K562 (cell line): ENCODE data around the gene VPS45. TPM values are rescaled to one million over a fixed set of nuclear protein-coding genes. Genes with fewer than 3 reads are reported as not detected.
"Not testable (repeated sequence)": the region's sequence is repeated elsewhere in the genome, so short reads cannot be mapped to it uniquely, and the experiment has no call there.

ENCODE experiments used
- ATAC-seq: fragments of 200-7000 bp; cut with Tn5 transposase; 3 replicates; pipeline ENCODE4 v1.9.1; 2020; ENCODE audit warnings: moderate library complexity
- BruUV-seq: library from RNA; stranded (reverse); fragments of 400-500 nt; replicated peaks from 2 replicates; lab custom pipeline; 2021; lab: Mats Ljungman, UMichigan
- CTCF ChIA-PET: fragments of 300-600 bp; formaldehyde crosslinking; extraction: SDS; loops from one replicate; lab custom pipeline; 2021; ENCODE audit warnings: low intra/inter-chr PET ratio; lab: Yijun Ruan, JAX
- POLR2A ChIA-PET: fragments of 300-600, 350-650 bp; sonication (Branson Sonifier 250); formaldehyde crosslinking; extraction: SDS; loops from one replicate; lab custom pipeline; 2021; ENCODE audit warnings: antibody characterized with exemption, inconsistent platforms; lab: Yijun Ruan, JAX
- DNase-seq, 4 experiments: peaks; one replicate each; pipeline versions ENCODE4 v3.0.0 to v3.0.0-alpha.2; 2011 to 2018; ENCODE audit warnings: low spot score in 3 of 4, mixed read lengths in 3 of 4; ENCODE audit errors: extremely low read depth in 1 of 4
- FAIRE-seq: peaks from 2 replicates; lab custom pipeline; 2011; peaks lifted over from hg19 to GRCh38; lab: Jason Lieb, UNC
- H2AFZ ChIP-seq: 2 replicates; pipeline ENCODE4 v1.6.0; 2011; ENCODE audit warnings: low read depth, low read length, control low read depth, inconsistent platforms
- H3K27ac ChIP-seq: fragments of 200-600 bp; 3 replicates; pipeline ENCODE4 v1.8.0; 2011; ENCODE audit warnings: low read depth, mild to moderate bottlenecking, control low read depth, inconsistent platforms, low read length, moderate library complexity, mixed read lengths; ENCODE audit errors: extremely low read depth
- H3K27me3 ChIP-seq, 2 experiments: fragments of 300-600 bp in 1 of 2; 2 replicates in 1 of 2; 3 replicates in 1 of 2; pipeline versions ENCODE4 v1.6.0 to v1.8.0; 2011; ENCODE audit warnings: inconsistent platforms in 2 of 2, low read length in 2 of 2, mild to moderate bottlenecking in 1 of 2, mixed read lengths in 1 of 2, moderate library complexity in 1 of 2; ENCODE audit not compliant: control insufficient read depth in 2 of 2, insufficient read depth in 2 of 2
- H3K36me3 ChIP-seq: fragments of 300-600 bp; 3 replicates; pipeline ENCODE4 v1.8.0; 2011; ENCODE audit warnings: mild to moderate bottlenecking, low read length, inconsistent platforms; ENCODE audit not compliant: control insufficient read depth, insufficient read depth
- H3K4me1 ChIP-seq, 2 experiments: fragments of 200-600 bp in 1 of 2; replicated peaks in 1 of 2; 2 replicates in 1 of 2; 3 replicates in 1 of 2; pipeline versions ENCODE4 v1.5.1 to v1.8.0; 2011; ENCODE audit warnings: inconsistent platforms in 2 of 2, low read length in 2 of 2, mild to moderate bottlenecking in 1 of 2, mixed read lengths in 1 of 2, moderate library complexity in 1 of 2; ENCODE audit not compliant: control insufficient read depth in 2 of 2, insufficient read depth in 2 of 2
- H3K4me2 ChIP-seq: 2 replicates; pipeline ENCODE4 v1.6.1; 2011; ENCODE audit warnings: low read length, control low read depth, inconsistent platforms, mixed read lengths; ENCODE audit not compliant: insufficient read depth
- H3K4me3 ChIP-seq: fragments of 200-600 bp; sonication (generic), shearing (Covaris generic); 2 replicates; pipeline ENCODE4 v1.5.1; 2016; ENCODE audit warnings: control low read depth, inconsistent platforms
- H3K79me2 ChIP-seq: fragments of 200-600 bp; 3 replicates; pipeline ENCODE4 v1.8.0; 2011; ENCODE audit warnings: low read length, inconsistent platforms; ENCODE audit not compliant: control insufficient read depth, insufficient read depth
- H3K9ac ChIP-seq, 2 experiments: 2 replicates each; pipeline versions ENCODE4 v1.6.0 to v1.6.1; 2011; ENCODE audit warnings: low read depth in 2 of 2, low read length in 2 of 2, control low read depth in 1 of 2, inconsistent platforms in 1 of 2, mild to moderate bottlenecking in 1 of 2, mixed read lengths in 1 of 2; ENCODE audit not compliant: insufficient read depth in 1 of 2
- H3K9me1 ChIP-seq: one replicate; pipeline ENCODE4 v1.6.0; 2011; ENCODE audit warnings: inconsistent platforms, mild to moderate bottlenecking, low read length, moderate library complexity; ENCODE audit not compliant: control insufficient read depth, insufficient read depth
- H3K9me3 ChIP-seq: replicated peaks from 2 replicates; pipeline ENCODE4 v1.5.1; 2011; ENCODE audit warnings: low read depth, low read length, inconsistent platforms; ENCODE audit not compliant: control insufficient read depth, insufficient read depth
- H4K20me1 ChIP-seq: replicated peaks from 2 replicates; pipeline ENCODE4 v1.6.1; 2011; ENCODE audit warnings: low read length, inconsistent platforms, mixed read lengths; ENCODE audit not compliant: control insufficient read depth, insufficient read depth
- CEBPB ChIP-seq: fragments of 450-650 bp; IDR thresholded peaks from 2 replicates; pipeline ENCODE4 v1.6.1; 2016; ENCODE audit warnings: missing genetic modification characterization, missing compliant biosample characterization
- CEBPG ChIP-seq, 3 experiments: fragments of 200-800 bp in 1 of 3; sonication (Bioruptor generic) in 1 of 3; sonication (generic) in 1 of 3; formaldehyde crosslinking in 1 of 3; IDR thresholded peaks in 2 of 3; conservative IDR thresholded peaks in 1 of 3; 2 replicates each; pipeline versions ENCODE4 v1.6.1 to v1.8.0; 2016 to 2022; ENCODE audit warnings: missing compliant biosample characterization in 2 of 3, missing genetic modification characterization in 2 of 3, mild to moderate bottlenecking in 1 of 3, missing genetic modification reagents in 1 of 3
- GTF2E2 ChIP-seq: fragments of 200-800 bp; sonication (Bioruptor generic); IDR thresholded peaks from 2 replicates; pipeline ENCODE4 v1.6.1; 2016; ENCODE audit warnings: missing genetic modification characterization, missing compliant biosample characterization
- HSF4 ChIP-seq: fragments of 250-450 bp; sonication (Bioruptor Pico); IDR thresholded peaks from 2 replicates; pipeline ENCODE4 v2.1.2; 2022; ENCODE audit warnings: mild to moderate bottlenecking, moderate library complexity, borderline replicate concordance
- MTA3 ChIP-seq: fragments of 450-650 bp; formaldehyde crosslinking; IDR thresholded peaks from 2 replicates; pipeline ENCODE4 v1.6.1; 2017; ENCODE audit warnings: mild to moderate bottlenecking, borderline replicate concordance
- SUPT5H ChIP-seq: fragments of 450-650 bp; IDR thresholded peaks from 2 replicates; pipeline ENCODE4 v1.6.1; 2016
- ZKSCAN8 ChIP-seq: fragments of 200-800 bp; sonication (Bioruptor generic); IDR thresholded peaks from 2 replicates; pipeline ENCODE4 v1.6.1; 2016; ENCODE audit warnings: missing genetic modification characterization, missing compliant biosample characterization
- WGBS: fragments of 100-300 bp; shearing (Covaris generic); methylation state at CpG from one replicate; pipeline ENCODE4 v1.1.6; 2016; ENCODE audit warnings: low coverage, mixed read lengths; ENCODE audit not compliant: insufficient coverage; ENCODE audit errors: missing lambda C conversion rate; 5-methylcytosine and 5-hydroxymethylcytosine counted together
- in situ Hi-C: fragments of 300-500 bp; cut with MboI; formaldehyde crosslinking; loops from 4 replicates; pipeline ENCODE4 v1.15.0; 2018; ENCODE audit warnings: inconsistent platforms, mixed read lengths
- intact Hi-C: fragments of 100-400 bp; cut with micrococcal nuclease; formaldehyde crosslinking; loops from 2 replicates; pipeline ENCODE4 v1.14.2; 2022
- polyA plus RNA-seq, 8 experiments: library from polyadenylated mRNA; depleted of rRNA in 4 of 8; stranded (reverse) in 5 of 8; unstranded in 3 of 8; fragments of >200 nt; fragmentation: Nextera tagmentation in 2 of 8; fragmentation: Illumina TruSeq in 1 of 8; extraction: Ambion mirVana in 2 of 8; extraction: Trizol in 1 of 8; gene quantifications; 2 replicates each; pipeline versions ENCODE4 v1.2.1 to v1.2.3, GENCODE V29; 2011 to 2014; ENCODE audit warnings: inconsistent platforms in 1 of 8, missing spikeins in 1 of 8
- total RNA-seq, 7 experiments: library from RNA; depleted of rRNA in 6 of 7; stranded (reverse); fragments of >200 nt in 6 of 7; fragmentation: Illumina TruSeq in 2 of 7; extraction: Trizol in 2 of 7; gene quantifications; 2 replicates each; pipeline versions ENCODE4 v1.2.1 to v1.2.3, GENCODE V29; 2011 to 2021; ENCODE audit warnings: low replicate concordance in 1 of 7

Gene VPS45
- total and polyA plus RNA-seq, 9 of the 15 experiments (the other 6 are each of a cell fraction or from before 2014, with no cell fraction given): 17.9 to 48.2 (median 34.4) TPM

GRCh38 chr1:150051089-150051373 is 16.5 kb upstream of the VPS45 start:
- no peaks in the 10 kb centered on the region for H3K9me3 ChIP-seq
- POLR2A ChIA-PET: interaction anchor here (0.8 to 1.4 kb wide), 4 partner anchors 16 to 163 kb away, joined by 3 to 8 read pairs (median 4); a partner anchor contains a TSS
- TF ChIP-seq CEBPG (CRISPR knock-in tag; IDR thresholded peaks at IDR 0.05): no peak
- 0 out of 4 replicates have a peak, but pooled peaks of 1 of the 2 experiments have one; percentile 21 for TF ChIP-seq CEBPG (tag; conservative IDR thresholded peaks at IDR 0.05 in 1 of 2, IDR thresholded peaks at IDR 0.05 in 1 of 2)
- no peak for TF ChIP-seq GTF2E2 (tag)
- TF ChIP-seq SUPT5H: no peak
- 0 out of 2 replicates have a peak, but pooled peaks have one; percentile 24 for TF ChIP-seq CEBPB (tag)
- TF ChIP-seq MTA3: no peak
- TF ChIP-seq ZKSCAN8 (CRISPR knock-in tag): no peak
- no peak for TF ChIP-seq HSF4 (CRISPR knock-in tag)
- H3K4me2 ChIP-seq: no peak overlapping the region
- no peak overlapping the region for H3K27ac ChIP-seq
- FAIRE-seq: no peak
- in situ Hi-C loops: no loop called here
- no peaks in the 10 kb centered on the region for H3K36me3 ChIP-seq
- no peak overlapping the region for H3K9ac ChIP-seq
- no peaks in the 10 kb centered on the region for H3K9me1 ChIP-seq
- H3K4me3 ChIP-seq: no peak overlapping the region
- H3K27me3 ChIP-seq: no peaks in the 10 kb centered on the region
- H2AFZ ChIP-seq: no peak overlapping the region
- no peaks in the 10 kb centered on the region for H3K79me2 ChIP-seq
- no peaks in the 10 kb centered on the region for H4K20me1 ChIP-seq
- BruUV-seq: no TSS peak
- CTCF ChIA-PET: interaction anchor here (0.6 to 3.7 kb wide), 4 partner anchors 14 to 88 kb away, joined by 3 to 33 read pairs (median 3); no protein-coding TSS in a partner anchor
- 24% methylated on average over 5 of the region's 7 CpGs for WGBS
- no peaks in the 10 kb centered on the region; a peak in 1 of 5 replicates for H3K4me1 ChIP-seq
- intact Hi-C loops: loop anchor here (2.0 to 5.0 kb wide), 3 partner anchors 44 to 162 kb away; no protein-coding TSS in a partner anchor
- DNase-seq: no peak
- no peak for ATAC-seq

- H3K27ac ChIP-seq, ATAC-seq, H4K20me1 ChIP-seq, BruUV-seq, H3K9me1 ChIP-seq, H3K9ac ChIP-seq, in situ Hi-C loops, H3K27me3 ChIP-seq, H3K79me2 ChIP-seq, H2AFZ ChIP-seq, H3K4me1 ChIP-seq, POLR2A ChIA-PET, H3K4me2 ChIP-seq, FAIRE-seq, DNase-seq, H3K9me3 ChIP-seq, H3K36me3 ChIP-seq, H3K4me3 ChIP-seq: not testable (repeated sequence)
- intact Hi-C loops: loop anchor here (2.0 to 5.0 kb wide), 3 partner anchors 45 to 163 kb away; no protein-coding TSS in a partner anchor
- CTCF ChIA-PET: interaction anchor here (3.7 kb wide), 1 partner anchor 89 kb away, joined by 33 read pairs; no protein-coding TSS in a partner anchor
- 12% methylated on average over 3 of the region's 3 CpGs for WGBS
Measured at GRCh38 chr1:150051905-150052412, 15.6 kb upstream of the VPS45 start.
